ENCODE results near the gene VILL.
"Not testable (repeated sequence)": the region's sequence is repeated elsewhere in the genome, so short reads cannot be mapped to it uniquely, and the experiment has no call there.

The VILL gene

GRCh38 chr3:38019658-38020341, 29.2 kb downstream of the VILL start:
- no peak for FAIRE-seq

- no peak for FAIRE-seq
Measured at GRCh38 chr3:38020342-38020726, 29.7 kb downstream of the VILL start.

- FAIRE-seq, result no peak
Measured at GRCh38 chr3:38021196-38021595, 30.6 kb downstream of the VILL start.

- no peak for FAIRE-seq
Measured at GRCh38 chr3:38022301-38022700, 31.7 kb downstream of the VILL start.

GRCh38 chr3:38022896-38023709, 32.5 kb downstream of the VILL start:
- FAIRE-seq, result no peak

GRCh38 chr3:38026856-38027255, 36.3 kb downstream of the VILL start:
- no peak for FAIRE-seq

- FAIRE-seq, result no peak
Measured at GRCh38 chr3:38027466-38028465, 37.2 kb downstream of the VILL start.

GRCh38 chr3:38028621-38029361, 38.2 kb downstream of the VILL start:
- no peak for FAIRE-seq

- no peak for FAIRE-seq
Measured at GRCh38 chr3:38029400-38030125, 39.0 kb downstream of the VILL start, which contains the start of gene PLCD1. Gene PLCD1, minus strand, starts transcription at chr3:38029642. Its CDS starts 103 bp downstream, at chr3:38029539.

GRCh38 chr3:38030126-38031021, 39.8 kb downstream of the VILL start:
- FAIRE-seq, result no peak

- no peak for FAIRE-seq
Measured at GRCh38 chr3:38031022-38031994, 40.7 kb downstream of the VILL start.

- FAIRE-seq, result no peak
Measured at GRCh38 chr3:38032328-38032865, 41.8 kb downstream of the VILL start.

GRCh38 chr3:38033586-38033985, 43.0 kb downstream of the VILL start:
- not testable (repeated sequence) for FAIRE-seq

- not testable (repeated sequence) for FAIRE-seq
Measured at GRCh38 chr3:38034335-38034734, 43.7 kb downstream of the VILL start.

- no peak for FAIRE-seq
Measured at GRCh38 chr3:38036286-38036685, 45.7 kb downstream of the VILL start.

- no peak for FAIRE-seq
Measured at GRCh38 chr3:38036906-38037305, 46.3 kb downstream of the VILL start.

GRCh38 chr3:38038447-38038911, 47.9 kb downstream of the VILL start:
- FAIRE-seq, result no peak

- no peak for FAIRE-seq
Measured at GRCh38 chr3:38039101-38039898, 48.7 kb downstream of the VILL start, which contains the start of gene DLEC1. Gene DLEC1, plus strand, starts transcription at chr3:38039208. Its CDS starts 18 bp downstream, at chr3:38039226.

Measured in G401.6 (cell line).